NT2/D1 (cell line): ENCODE results near the gene NIPAL3.

Experiments
- SUZ12 ChIP-seq: IDR thresholded peaks from 2 replicates; pipeline ENCODE4 v1.6.1; 2011; ENCODE audit not compliant: insufficient read length, insufficient read depth; ENCODE audit errors: extremely low read depth
- YY1 ChIP-seq: IDR thresholded peaks from 2 replicates; pipeline ENCODE4 v1.6.1; 2011; ENCODE audit not compliant: insufficient read length, insufficient read depth
- ZNF274 ChIP-seq: IDR thresholded peaks from 2 replicates; pipeline ENCODE4 v1.6.1; 2011; ENCODE audit warnings: mild to moderate bottlenecking, low read depth, low read length

DNA sequence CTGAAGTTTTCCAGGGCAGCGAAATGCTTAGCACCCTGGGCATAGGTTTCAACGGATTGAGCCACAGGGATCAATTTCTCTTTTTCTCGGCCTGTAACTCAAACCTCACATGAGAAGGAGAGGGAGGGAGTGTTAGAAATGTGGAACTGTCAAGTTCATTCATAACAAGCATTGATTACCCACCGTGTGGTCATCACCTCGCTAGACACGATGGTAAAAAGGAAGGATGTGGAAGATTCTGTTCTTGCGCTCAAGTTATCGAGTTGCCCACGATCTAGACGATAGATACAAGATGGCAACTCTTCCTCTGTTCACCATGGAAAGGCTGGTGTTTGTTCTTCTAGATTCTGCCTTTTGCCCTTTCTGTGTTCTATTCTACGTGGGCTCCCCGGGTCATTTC, 83.0 kb downstream of the NIPAL3 start:
- TF ChIP-seq ZNF274 (no peak), SUZ12 (no peak), YY1 (no peak)
